ENCODE measurements around the gene OLIG1.

Gene OLIG1

GRCh38 chr21:33063907-33064622 is 5.9 kb upstream of the OLIG1 start:
- no peak for DNase-seq

DNA sequence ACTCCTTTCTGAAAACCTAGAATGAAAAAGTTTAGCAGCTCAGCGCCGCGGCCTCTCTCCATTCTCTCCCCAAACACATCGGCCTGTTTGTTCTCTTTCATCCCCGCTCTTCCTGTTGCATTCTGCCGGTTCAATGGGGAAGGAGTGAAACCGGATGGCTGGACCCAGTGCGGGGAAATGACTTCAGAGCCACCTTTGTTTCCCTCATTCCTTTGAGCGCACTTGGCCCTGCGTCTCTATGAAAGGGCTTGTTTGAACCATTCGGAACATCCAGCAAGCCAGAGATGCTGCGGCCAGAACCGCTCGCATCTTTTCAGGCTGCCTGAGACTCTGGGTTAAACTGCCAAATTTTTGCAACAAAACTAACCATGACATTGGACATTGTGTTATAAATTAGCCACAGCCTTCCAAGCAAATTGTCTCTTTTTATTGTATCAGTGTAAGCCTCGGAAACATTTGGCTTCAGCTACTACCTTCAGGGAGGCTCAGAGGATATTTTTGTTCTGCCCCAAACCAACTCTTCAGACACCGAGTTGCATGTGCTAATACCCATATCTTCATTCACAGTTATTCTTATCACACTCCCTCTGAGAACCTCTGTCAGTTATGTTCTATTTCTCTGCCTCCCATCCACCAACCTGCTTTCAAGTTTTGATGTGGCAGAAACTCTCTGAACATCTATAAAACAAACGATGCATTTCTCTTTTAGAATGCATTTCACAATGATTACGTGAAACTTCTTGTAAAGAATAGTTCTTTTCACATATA is 5.1 kb upstream of the OLIG1 start:
- DNase-seq: no peak

- no peak for DNase-seq
Measured at GRCh38 chr21:33067043-33067442, 2.9 kb upstream of the OLIG1 start.

DNA sequence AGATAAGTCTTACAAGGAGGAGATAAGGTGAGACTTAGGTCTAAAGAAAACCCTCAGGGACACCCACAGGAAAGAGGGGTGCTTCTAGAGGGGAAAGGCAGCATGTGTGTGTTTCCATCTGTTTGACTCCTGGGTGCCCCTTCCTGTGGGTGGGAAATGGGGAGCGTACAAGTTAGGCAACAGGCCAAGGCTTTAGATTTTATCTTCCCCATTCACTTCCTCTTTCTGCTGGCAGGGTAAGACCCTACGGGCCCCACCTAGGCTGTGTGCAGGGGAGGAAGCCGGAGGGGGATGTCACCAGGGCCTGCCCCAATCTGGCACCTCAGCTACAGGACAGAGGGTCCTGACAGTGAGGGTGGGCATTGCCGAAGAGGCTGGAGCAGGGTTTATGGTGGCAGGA is 2.5 kb upstream of the OLIG1 start:
- no peak for DNase-seq

DNA sequence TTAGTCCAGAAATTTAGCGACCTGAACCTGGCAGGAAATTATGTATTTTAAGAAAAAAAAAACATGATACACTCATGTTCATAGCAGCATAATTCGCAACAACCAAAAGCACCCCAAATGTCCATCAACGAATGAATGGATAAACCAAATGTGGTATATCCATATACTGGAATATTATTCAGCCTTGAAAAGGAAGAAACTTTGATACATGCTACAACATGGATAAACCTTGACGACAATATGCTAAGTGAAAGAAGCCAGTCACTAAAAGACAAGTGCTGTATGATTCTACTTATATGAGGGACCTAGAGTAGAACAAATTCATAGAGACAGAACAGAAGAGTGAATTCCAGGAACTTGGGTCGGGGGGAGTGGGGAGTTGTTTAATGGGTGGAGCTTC is 698 bp upstream of the OLIG1 start:
- no peak for DNase-seq

DNA sequence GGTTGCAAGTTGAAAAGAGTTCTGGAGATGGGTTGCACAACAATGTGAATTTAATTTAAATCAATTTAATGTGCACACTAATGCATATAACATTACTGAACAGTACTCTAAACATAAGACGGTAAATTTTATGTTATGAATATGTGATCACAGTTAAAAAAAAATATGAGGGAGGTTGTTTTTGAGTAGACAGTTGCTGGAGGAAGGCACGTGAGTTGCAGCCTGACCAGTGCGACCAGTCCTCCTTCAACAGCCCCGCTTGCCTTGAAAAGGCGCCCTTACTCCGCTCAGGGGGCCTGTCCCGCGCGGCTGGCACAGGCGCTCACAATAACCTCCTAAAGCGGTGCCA is 322 bp upstream of the OLIG1 start:
- DNase-seq: no peak

GRCh38 chr21:33070744-33070997 is 730 bp downstream of the OLIG1 start:
- DNase-seq: no peak

GRCh38 chr21:33070998-33071769 is 1.2 kb downstream of the OLIG1 start:
- no peak for DNase-seq

DNA sequence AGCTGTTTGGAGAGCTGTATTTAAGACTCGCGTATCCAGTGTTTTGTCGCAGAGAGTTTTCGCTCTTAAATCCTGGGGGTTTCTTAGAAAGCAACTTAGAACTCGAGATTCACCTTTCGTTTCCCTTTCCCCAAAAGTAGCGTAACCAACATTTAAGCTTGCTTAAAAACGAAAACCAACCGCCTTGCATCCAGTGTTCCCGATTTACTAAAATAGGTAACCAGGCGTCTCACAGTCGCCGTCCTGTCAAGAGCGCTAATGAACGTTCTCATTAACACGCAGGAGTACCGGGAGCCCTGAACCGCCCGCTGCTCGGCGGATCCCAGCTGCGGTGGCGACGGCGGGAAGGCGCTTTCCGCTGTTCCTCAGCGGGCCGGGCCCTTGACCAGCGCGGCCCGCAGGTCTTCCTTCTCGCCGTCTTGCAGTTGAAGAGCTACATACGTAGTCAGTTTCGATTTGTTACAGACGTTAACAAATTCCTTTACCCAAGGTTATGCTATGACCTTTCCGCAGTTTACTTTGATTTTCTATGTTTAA is 1.9 kb downstream of the OLIG1 start:
- DNase-seq: no peak

GRCh38 chr21:33073636-33074035 is 3.7 kb downstream of the OLIG1 start:
- no peak for DNase-seq

- no peak for DNase-seq
Measured at GRCh38 chr21:33075128-33075527, 5.2 kb downstream of the OLIG1 start.

- no peak for DNase-seq
Measured at GRCh38 chr21:33075596-33076195, 5.8 kb downstream of the OLIG1 start.

GRCh38 chr21:33076600-33077329 is 6.8 kb downstream of the OLIG1 start:
- DNase-seq: no peak

DNA sequence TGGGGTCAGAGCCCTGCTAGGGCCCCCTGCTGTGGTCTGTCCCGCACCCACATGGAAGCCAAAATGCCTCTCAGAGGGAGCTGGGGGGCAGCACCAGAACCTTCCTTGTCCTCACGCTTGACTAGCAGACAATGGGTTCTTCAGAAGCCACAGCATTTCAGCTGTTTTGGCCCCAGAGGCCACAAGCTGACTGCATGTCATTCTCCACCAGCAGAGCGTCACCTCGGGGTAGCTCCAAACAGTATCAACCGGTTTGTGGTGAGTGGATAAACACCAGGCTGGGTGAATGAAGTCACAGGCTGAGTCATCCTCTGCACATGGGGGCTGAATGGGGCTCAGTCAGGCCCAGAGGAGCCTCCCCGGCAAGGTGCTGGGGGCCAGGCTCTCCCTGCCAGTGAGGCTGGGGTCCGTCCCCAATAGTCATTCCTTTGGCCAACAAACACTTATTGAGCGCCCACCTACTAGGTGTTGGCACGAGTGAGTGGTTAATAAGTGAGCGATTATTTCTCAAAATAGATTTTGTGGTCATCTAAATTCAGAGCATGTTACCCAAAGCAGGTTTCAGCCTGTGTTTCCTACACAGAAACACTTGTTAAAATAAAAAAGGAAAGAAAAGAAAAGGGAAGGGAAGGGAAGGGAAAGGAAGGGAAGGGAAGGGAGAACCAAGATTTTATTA is 9.1 kb downstream of the OLIG1 start:
- no peak for DNase-seq

GRCh38 chr21:33080376-33080775 is 10.4 kb downstream of the OLIG1 start:
- no peak for DNase-seq

DNA sequence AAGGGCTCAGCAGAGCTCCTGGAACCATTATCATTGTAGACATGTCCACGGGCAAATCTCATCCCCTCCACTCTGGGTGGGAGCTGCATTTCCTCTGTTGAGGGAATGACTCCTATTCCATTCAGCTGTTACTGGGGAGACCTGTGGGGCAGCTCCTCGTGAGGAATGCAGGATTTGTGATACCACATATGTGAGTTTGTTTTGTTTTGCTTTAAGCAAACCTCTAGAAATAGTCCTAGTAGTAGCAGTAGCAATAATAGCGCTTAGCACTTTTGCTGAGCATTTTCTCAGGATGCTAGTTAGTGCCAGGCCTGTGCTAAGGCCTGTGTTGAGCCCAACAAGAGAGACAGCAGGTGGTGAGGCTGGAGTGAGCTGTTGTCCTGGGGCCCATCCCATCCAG is 10.8 kb downstream of the OLIG1 start:
- no peak for DNase-seq

DNA sequence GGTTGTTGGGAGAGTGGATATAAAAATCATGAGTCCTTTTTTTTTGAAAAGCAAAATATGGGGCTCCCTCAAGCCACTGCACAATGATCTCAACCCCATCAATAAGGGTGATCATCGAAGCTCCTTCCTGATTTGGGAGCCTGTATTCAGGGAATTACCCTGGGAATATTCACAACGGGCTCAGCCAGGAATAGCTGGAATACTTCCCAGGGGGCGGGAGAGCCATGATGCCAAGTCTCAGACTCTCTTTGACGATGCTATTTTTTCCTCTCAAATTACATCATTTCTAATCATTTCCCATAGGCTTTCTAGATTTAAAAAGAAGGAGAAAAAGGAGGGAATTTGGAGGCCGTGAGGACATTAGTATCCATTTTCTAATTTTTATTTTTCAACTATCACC is 18.4 kb downstream of the OLIG1 start:
- DNase-seq: no peak

- no peak for DNase-seq
Measured at GRCh38 chr21:33089395-33090119, 19.6 kb downstream of the OLIG1 start.

DNA sequence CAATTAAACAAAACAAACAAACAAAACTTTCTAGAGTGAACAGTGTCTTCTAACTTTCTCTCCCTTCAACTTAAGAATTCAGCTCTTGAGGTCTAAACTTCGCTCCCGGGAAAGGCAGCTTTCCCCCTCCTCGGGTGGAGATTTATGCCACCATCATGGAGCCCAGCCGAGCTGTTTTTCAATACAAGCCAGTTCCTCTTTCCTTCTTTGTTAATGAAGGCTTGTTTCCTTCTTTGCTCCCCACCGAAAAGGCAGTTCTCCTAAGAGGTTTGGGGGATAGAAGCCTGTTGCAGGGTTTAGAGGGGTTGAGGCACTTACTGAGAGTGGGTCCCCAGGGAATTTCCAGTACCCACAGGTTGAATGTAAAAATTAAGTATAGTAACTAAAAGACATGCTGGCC is 26.5 kb downstream of the OLIG1 start:
- no peak for DNase-seq

- DNase-seq: no peak
Measured at GRCh38 chr21:33099131-33099530, 29.2 kb downstream of the OLIG1 start.

DNA sequence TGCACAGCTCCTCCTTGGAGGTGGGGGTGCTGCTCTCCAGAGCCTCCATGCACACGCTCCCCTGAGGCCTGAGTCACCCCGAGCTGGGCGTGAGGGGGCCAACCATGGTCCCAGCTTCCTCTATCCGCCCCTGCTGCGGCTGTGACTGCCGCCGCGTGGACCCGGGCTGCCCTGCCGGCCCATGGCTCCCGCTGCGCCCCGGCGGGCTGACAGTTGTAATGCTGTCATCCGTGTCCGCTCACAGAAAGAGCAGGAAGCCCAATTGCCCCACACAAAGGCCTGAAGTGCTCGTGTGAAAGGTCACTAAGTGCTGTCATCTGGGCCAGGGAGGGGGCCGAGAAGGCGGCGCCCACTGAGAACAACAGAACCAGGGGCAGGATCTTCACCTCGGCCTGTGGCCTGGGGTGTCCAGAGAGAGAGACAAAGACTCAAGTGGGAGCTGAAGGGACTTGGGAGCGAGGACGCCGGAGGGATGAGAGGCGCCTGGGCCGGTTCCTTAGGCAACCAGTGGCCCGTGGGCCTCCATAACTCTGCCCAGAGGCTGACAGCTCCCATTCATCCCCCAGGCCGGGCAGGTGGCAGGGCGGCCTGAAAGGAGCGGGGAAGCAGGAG is 31.5 kb downstream of the OLIG1 start:
- no peak for DNase-seq

Measured in NCI-H524 treated with DMSO at 0.1 percent for 48 hours (cell line).